NCI-H460 (cell line): ENCODE measurements around the gene PCNX1. TPM values are rescaled to one million over a fixed set of nuclear protein-coding genes. Genes with fewer than 3 reads are reported as not detected.

Source experiments
- DNase-seq: peaks from one replicate; pipeline ENCODE4 v3.0.0-alpha.2; 2016; ENCODE audit warnings: low read depth; ENCODE audit errors: extremely low read depth
- total RNA-seq: library from RNA; depleted of rRNA; stranded (reverse); fragments of >200 nt; shearing (Covaris generic); gene quantifications from 2 replicates; pipeline ENCODE4 v1.2.3, GENCODE V29; 2014

The PCNX1 gene
- total RNA-seq, 1 experiment from 2014 or later = 32.6 TPM

GRCh38 chr14:70954068-70954467 is 46.8 kb downstream of the PCNX1 start:
- no peak for DNase-seq

DNA sequence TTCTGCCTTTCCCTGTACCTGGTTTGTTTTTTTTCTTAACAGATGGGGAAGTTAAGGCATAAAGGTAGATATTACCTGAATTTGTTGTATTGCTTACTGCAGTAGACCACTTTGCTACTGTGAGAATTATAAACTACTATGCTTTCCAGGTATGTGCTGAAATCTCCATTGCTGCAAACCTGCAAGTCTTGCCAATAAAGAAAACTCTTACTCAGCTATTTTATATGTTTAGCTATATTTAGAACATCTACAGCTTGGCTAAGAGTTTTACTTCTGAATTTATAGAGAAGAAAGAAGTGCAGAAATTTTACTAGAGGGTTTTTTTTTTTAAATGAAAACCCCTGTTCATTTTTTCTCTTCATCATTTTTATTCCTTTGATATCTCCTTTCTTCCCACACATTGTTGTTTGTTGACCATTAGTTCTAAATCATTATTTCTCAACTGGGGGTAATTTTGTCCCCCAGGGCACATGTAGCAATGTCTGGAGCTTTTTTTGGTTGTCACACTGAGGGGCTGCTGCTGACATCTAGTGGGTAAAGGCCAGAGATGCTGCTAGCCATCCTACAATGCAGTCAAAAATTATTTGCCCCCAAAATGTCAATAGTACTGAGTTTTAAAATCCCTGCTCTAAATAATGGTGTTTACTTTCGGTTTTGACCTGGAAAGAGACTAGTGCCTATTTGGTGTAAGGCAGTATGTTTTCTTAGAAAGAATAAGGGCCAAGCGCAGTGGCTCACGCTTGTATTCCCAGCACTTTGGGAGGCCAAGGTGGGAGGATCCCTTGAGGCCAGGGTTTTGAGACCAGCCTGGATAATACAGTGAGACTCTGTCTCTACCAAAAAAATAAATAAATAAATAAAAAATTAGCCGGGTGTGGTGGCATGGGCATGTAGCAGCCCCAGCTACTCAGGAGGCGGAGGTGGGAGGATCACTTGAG is 48.6 kb downstream of the PCNX1 start:
- peak; percentile 23 for DNase-seq

DNA sequence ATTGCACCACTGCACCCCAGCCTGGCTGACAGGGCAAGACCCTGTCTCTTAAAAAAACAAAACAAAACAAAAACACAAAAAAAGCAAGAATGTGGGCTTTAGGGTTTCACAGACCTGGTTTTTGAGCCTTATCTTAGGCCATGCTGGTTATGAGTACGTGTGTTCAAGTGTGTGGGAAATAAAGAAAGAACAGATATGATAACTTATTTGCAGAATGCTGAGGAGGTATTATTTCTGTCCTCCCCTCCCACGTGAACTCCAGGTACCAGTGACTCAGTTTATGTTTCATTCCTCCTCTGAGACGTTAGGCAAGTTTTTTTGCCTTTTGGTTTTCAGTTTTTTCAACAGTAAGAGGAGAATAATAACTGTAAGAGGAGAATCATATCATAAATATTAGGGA is 49.3 kb downstream of the PCNX1 start:
- DNase-seq = no peak

DNA sequence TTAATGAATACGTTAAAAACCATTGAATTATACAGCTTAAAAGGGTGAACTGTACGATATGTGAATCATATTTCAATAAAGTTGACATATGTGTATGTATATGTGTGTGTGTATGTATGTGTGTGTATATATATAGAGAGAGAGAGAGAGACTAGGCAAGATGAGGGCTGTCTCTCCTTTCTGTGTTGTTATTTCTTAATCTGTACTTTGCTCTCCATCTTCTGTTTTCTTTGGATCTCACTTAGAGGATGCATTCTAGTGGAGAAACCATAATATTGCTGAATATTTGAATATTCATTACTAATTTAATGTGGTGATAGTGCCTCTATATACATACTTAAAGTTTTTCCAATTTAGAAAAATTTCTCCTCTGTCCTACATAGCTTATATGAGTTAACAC is 50.5 kb downstream of the PCNX1 start:
- no peak for DNase-seq

GRCh38 chr14:70962935-70963334 is 55.7 kb downstream of the PCNX1 start:
- no peak for DNase-seq

- DNase-seq = no peak
Measured at GRCh38 chr14:70964492-70964891, 57.2 kb downstream of the PCNX1 start.

- DNase-seq = no peak
Measured at GRCh38 chr14:70971560-70971959, 64.3 kb downstream of the PCNX1 start.

GRCh38 chr14:70972107-70972976 is 65.1 kb downstream of the PCNX1 start:
- DNase-seq = peak; percentile 82

DNA sequence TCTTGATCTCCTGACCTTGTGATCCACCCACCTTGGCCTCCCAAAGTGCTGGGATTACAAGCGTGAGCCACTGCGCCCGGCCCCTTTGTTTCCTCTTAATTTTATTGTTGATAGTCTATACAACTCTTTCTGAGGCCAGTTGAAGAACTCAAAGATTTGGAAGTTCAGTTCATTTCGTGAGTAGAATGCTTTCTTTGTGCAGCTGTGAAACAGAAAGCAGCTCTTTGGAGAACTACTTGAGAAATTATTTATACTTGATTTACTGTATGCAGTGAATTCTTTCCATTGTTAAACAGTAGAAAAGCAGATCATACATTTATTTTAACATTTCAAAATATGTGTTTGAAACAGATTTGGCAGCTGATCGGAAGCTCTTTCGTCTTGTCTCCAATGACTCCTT is 69.3 kb downstream of the PCNX1 start:
- no peak for DNase-seq

- no peak for DNase-seq
Measured at GRCh38 chr14:70981000-70981952, 74.0 kb downstream of the PCNX1 start.

GRCh38 chr14:70982200-70982599 is 74.9 kb downstream of the PCNX1 start:
- no peak for DNase-seq

DNA sequence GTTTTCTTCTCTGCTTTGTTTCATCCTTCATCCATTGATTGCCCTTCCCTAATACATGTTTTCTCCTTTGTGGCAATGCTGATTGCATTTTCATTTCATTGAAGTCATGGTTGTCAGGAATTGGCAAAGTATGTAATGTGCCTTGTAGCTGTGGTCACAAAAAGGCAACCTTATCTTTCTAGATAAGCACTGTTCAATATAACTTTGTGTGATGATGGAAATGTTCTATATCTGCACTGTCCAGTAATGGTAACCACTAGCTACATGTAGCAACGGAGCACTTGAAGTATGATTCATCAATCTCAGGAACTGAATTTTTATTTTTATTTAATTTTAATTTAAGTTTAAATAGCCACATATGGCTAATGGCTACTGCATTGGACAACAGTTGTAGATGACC is 79.8 kb downstream of the PCNX1 start:
- no peak for DNase-seq

GRCh38 chr14:70988452-70988851 is 81.2 kb downstream of the PCNX1 start:
- DNase-seq = no peak

GRCh38 chr14:70993931-70994330 is 86.7 kb downstream of the PCNX1 start:
- DNase-seq = no peak

GRCh38 chr14:70995211-70995610 is 88.0 kb downstream of the PCNX1 start:
- no peak for DNase-seq

- peak; percentile 34 for DNase-seq
Measured at GRCh38 chr14:70995671-70996070, 88.4 kb downstream of the PCNX1 start.

DNA sequence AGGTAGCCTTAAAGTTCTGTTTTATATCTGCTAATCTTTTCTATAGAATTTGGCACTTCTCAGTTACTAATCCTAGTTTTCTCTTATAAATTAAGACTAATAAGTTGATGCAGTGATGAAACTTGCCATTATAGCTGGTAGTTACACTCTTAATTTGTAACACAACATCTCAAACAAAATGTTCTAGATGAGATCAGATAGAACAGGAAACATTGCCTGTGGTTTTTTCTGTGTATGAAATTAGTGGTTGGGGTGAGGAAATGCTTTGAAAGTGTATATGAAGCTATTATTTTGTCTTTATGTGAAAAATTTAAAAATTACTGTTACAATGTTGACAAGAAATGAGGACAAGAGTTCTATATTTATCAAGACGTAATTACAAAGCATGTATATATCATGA is 91.9 kb downstream of the PCNX1 start:
- no peak for DNase-seq

DNA sequence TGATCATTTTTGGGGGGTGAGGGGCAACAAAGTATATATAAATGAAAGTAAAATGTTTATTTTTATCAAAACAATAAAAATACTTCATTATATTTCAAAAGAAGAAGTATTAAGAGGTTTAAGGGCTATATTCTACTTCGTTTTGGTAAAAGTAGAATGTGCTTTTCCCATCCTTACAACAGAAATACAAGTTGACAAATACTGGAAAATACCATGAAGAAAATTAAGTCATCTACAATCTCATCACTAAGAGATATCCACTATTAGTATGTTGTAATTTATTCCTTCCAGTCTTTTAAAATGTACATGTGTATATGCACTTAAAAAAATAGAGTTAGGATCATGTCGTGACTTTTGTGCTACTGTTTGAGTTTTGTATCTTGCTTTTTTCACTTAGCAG is 92.8 kb downstream of the PCNX1 start:
- no peak for DNase-seq

GRCh38 chr14:71001742-71002141 is 94.5 kb downstream of the PCNX1 start:
- DNase-seq = no peak

- no peak for DNase-seq
Measured at GRCh38 chr14:71003156-71003555, 95.9 kb downstream of the PCNX1 start.
